Mesothelial cell of epicardium (in vitro differentiated cells): ENCODE results near the gene SLC38A11. TPM values are rescaled to one million over a fixed set of nuclear protein-coding genes. Genes with fewer than 3 reads are reported as not detected.
A peak's percentile ranks its signal among the peaks of the same experiment; 100 is the strongest.
"Not testable (repeated sequence)": the region's sequence is repeated elsewhere in the genome, so short reads cannot be mapped to it uniquely, and the experiment has no call there.

ENCODE experiments used
- DNase-seq, 2 experiments: peaks; one replicate each; pipeline ENCODE4 v3.0.0; 2021; ENCODE audit warnings: low spot score in 2 of 2; ENCODE audit not compliant: unreplicated experiment in 2 of 2
- H3K27ac Mint-ChIP-seq: 2 replicates; pipeline ENCODE4 v1.8.0; 2021; ENCODE audit warnings: mixed read lengths
- H3K27me3 Mint-ChIP-seq: 2 replicates; pipeline ENCODE4 v1.8.0; 2021; ENCODE audit warnings: low read depth, mixed read lengths
- H3K36me3 Mint-ChIP-seq: 2 replicates; pipeline ENCODE4 v1.8.0; 2021; ENCODE audit warnings: mixed read lengths
- H3K4me1 Mint-ChIP-seq: 2 replicates; pipeline ENCODE4 v1.8.0; 2021; ENCODE audit warnings: mixed read lengths
- H3K4me3 Mint-ChIP-seq: 2 replicates; pipeline ENCODE4 v1.8.0; 2021; ENCODE audit warnings: mild to moderate bottlenecking, moderate library complexity, mixed read lengths
- H3K9me3 Mint-ChIP-seq: 2 replicates; pipeline ENCODE4 v1.8.0; 2021; ENCODE audit warnings: mixed read lengths
- total RNA-seq: library from RNA; stranded (reverse); gene quantifications from 3 replicates; pipeline ENCODE4 v1.2.1, GENCODE V29; 2021
- TF ChIP-seq, protein P1 (sequence below): fragments of 200-600 bp; sonication (generic); IDR thresholded peaks from one replicate; pipeline ENCODE4 v1.5.0; 2021; ENCODE audit warnings: antibody characterized with exemption; ENCODE audit not compliant: unreplicated experiment

SLC38A11 gene
- total RNA-seq, 1 donor from 2014 or later: 0.54 TPM

DNA sequence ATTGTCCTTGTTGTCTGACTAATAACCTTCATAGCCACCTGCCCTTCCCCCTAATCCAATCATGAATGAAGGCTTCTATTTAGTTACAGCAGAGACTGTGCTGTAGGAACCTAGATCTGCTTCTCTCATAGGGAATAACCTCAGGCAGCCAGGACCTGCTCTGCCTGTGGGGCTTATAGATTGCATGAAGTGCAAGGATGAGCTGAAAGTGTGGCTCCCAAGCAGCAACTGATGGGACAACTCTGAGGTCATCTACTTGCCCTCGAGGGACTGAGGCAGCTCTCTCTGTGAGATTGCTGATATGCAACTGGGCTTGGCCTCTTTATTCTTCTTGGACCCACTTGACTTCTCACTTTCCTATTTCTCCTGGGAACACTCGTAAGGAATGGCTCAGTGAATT lies 23.8 kb upstream of the SLC38A11 start:
- no peak for DNase-seq
- H3K36me3 Mint-ChIP-seq: no peaks in the 10 kb centered on the region
- no peak overlapping the region for H3K4me3 Mint-ChIP-seq
- no peaks in the 10 kb centered on the region for H3K9me3 Mint-ChIP-seq
- TF ChIP-seq, protein P1, sequence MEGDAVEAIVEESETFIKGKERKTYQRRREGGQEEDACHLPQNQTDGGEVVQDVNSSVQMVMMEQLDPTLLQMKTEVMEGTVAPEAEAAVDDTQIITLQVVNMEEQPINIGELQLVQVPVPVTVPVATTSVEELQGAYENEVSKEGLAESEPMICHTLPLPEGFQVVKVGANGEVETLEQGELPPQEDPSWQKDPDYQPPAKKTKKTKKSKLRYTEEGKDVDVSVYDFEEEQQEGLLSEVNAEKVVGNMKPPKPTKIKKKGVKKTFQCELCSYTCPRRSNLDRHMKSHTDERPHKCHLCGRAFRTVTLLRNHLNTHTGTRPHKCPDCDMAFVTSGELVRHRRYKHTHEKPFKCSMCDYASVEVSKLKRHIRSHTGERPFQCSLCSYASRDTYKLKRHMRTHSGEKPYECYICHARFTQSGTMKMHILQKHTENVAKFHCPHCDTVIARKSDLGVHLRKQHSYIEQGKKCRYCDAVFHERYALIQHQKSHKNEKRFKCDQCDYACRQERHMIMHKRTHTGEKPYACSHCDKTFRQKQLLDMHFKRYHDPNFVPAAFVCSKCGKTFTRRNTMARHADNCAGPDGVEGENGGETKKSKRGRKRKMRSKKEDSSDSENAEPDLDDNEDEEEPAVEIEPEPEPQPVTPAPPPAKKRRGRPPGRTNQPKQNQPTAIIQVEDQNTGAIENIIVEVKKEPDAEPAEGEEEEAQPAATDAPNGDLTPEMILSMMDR: no peak
- H3K4me1 Mint-ChIP-seq: peaks cover 40% of the 10 kb centered on the region
- no peak overlapping the region for H3K27ac Mint-ChIP-seq
- H3K27me3 Mint-ChIP-seq: no peaks in the 10 kb centered on the region

GRCh38 chr2:164976875-164977470 lies 21.6 kb upstream of the SLC38A11 start:
- H3K27ac Mint-ChIP-seq: peak overlapping the region; percentile 68
- not testable (repeated sequence) for H3K27me3 Mint-ChIP-seq, H3K9me3 Mint-ChIP-seq, DNase-seq, H3K36me3 Mint-ChIP-seq, H3K4me3 Mint-ChIP-seq
- peaks cover 51% of the 10 kb centered on the region for H3K4me1 Mint-ChIP-seq

- DNase-seq: no peak
- peaks cover 51% of the 10 kb centered on the region for H3K4me1 Mint-ChIP-seq
- H3K36me3 Mint-ChIP-seq: no peaks in the 10 kb centered on the region
Measured at GRCh38 chr2:164976301-164976700, 21.0 kb upstream of the SLC38A11 start.

DNA sequence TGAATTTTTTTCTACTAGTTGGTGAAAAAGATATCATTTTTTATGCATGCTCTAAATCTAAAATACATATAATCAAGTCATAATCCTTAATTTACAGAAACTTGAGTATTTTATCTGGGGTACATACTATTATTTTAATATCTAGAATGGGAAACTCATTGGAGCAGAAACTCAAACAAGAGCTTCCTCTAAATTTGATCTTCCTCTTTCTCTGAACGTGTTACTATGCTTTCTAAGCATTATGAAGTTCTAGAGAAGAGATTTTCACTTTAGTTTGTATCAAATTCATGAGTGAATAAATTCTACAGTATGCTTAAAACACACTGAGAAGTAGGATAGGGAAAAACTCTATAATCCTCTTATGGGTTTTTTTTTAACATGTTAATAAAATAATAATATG lies 20.6 kb upstream of the SLC38A11 start:
- Mint-ChIP-seq H3K4me3 (no peak overlapping the region), H3K4me1 (peaks cover 47% of the 10 kb centered on the region), H3K27ac (peak overlapping the region; percentile 68), H3K27me3 (no peaks in the 10 kb centered on the region), H3K36me3 (no peaks in the 10 kb centered on the region), H3K9me3 (no peaks in the 10 kb centered on the region)
- TF ChIP-seq, protein P1: no peak
- DNase-seq: no peak

More at GRCh38 chr2:164976301-164976700, 21.0 kb upstream of the SLC38A11 start:
- H3K9me3 Mint-ChIP-seq: no peaks in the 10 kb centered on the region
- H3K27me3 Mint-ChIP-seq: no peaks in the 10 kb centered on the region
- TF ChIP-seq, protein P1: no peak
- H3K4me3 Mint-ChIP-seq: no peak overlapping the region
- peak overlapping the region; percentile 68 for H3K27ac Mint-ChIP-seq

GRCh38 chr2:164974221-164974620 lies 18.9 kb upstream of the SLC38A11 start:
- no peak overlapping the region for H3K4me3 Mint-ChIP-seq
- H3K4me1 Mint-ChIP-seq: peaks cover 44% of the 10 kb centered on the region
- H3K36me3 Mint-ChIP-seq: no peaks in the 10 kb centered on the region
- H3K27ac Mint-ChIP-seq: no peak overlapping the region
- DNase-seq: no peak
- TF ChIP-seq, protein P1: no peak
- peaks cover 2% of the 10 kb centered on the region for H3K9me3 Mint-ChIP-seq
- no peaks in the 10 kb centered on the region for H3K27me3 Mint-ChIP-seq

DNA sequence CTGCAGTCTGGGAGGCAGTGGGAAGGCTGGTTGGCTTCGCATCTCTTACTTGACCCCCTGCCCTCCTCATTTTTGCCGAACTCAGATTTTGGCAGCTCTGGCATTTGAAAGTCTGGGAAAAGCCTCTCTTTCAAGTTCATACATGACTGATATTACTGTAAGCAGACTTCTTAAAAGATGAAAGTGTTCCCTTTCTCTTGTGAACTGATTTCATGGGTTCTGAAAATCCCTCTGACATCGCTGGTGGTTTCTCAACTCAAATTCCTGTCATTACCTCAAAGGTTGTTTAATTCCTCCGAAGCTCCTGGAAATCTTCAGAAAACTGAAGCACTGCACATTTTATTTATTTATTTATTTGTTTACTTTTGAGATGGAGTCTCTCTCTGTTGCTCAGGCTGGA lies 16.9 kb upstream of the SLC38A11 start:
- Mint-ChIP-seq H3K9me3 (peaks cover 11% of the 10 kb centered on the region), H3K27me3 (no peaks in the 10 kb centered on the region), H3K27ac (no peak overlapping the region), H3K4me1 (peaks cover 47% of the 10 kb centered on the region), H3K36me3 (no peaks in the 10 kb centered on the region), H3K4me3 (no peak overlapping the region)
- TF ChIP-seq, protein P1: no peak
- no peak for DNase-seq
